ENCODE measurements around the gene DNASE1. TPM values are rescaled to one million over a fixed set of nuclear protein-coding genes. Genes with fewer than 3 reads are reported as not detected.

DNASE1 gene
- total and polyA plus RNA-seq, 9 of the 15 experiments (the other 6 are each of a cell fraction or from before 2014, with no cell fraction given): 0.53 to 10.1 (median 5.9) TPM

- no peak overlapping the region for H3K4me3 ChIP-seq
- H3K9me3 ChIP-seq (replicated peaks; ENCODE audit: control insufficient read depth, insufficient read depth, low read depth, low read length): no peaks in the 10 kb centered on the region
- H3K9me1 ChIP-seq (ENCODE audit: control insufficient read depth, insufficient read depth, low read length): no peaks in the 10 kb centered on the region
- in situ Hi-C loops (cut with MboI): no loop called here
- H4K20me1 ChIP-seq (replicated peaks; ENCODE audit: control insufficient read depth, insufficient read depth, low read length): no peaks in the 10 kb centered on the region
- DNase-seq (ENCODE audit: extremely low read depth in 1 of 4, low spot score in 3 of 4): peak in 1 of 4 experiments; percentile 30
- intact Hi-C loops (cut with micrococcal nuclease): no loop called here
- ChIA-PET CTCF (ENCODE audit: low intra/inter-chr PET ratio) (no interaction called here), POLR2A (interaction anchor here (0.9 to 1.2 kb wide), 3 partner anchors 7 to 17 kb away, joined by 3 to 5 read pairs (median 3); no protein-coding TSS in a partner anchor)
- no peaks in the 10 kb centered on the region for H3K79me2 ChIP-seq (ENCODE audit: control insufficient read depth, insufficient read depth, low read length)
- H2AFZ ChIP-seq (ENCODE audit: low read depth, low read length): peak overlapping the region; percentile 17; the same call in 1 of the 2 replicates
- no TSS peak for BruUV-seq (replicated peaks)
- 0 out of 5 replicates have a peak, but pooled peaks cover 0 to 5% of the 10 kb centered on the region in 2 experiments for H3K4me1 ChIP-seq (replicated peaks in 1 of 2; ENCODE audit: control insufficient read depth in 2 of 2, insufficient read depth in 2 of 2, low read length in 2 of 2)
- ATAC-seq: peak; percentile 81
- H3K4me2 ChIP-seq (ENCODE audit: insufficient read depth, low read length): no peak overlapping the region
- H3K27me3 ChIP-seq (ENCODE audit: control insufficient read depth in 2 of 2, insufficient read depth in 2 of 2, low read length in 2 of 2): no peaks in the 10 kb centered on the region
- 53% methylated on average over 4 of the region's 4 CpGs for WGBS (ENCODE audit: insufficient coverage, low coverage, missing lambda C conversion rate)
- H3K36me3 ChIP-seq (ENCODE audit: control insufficient read depth, insufficient read depth, low read length): no peaks in the 10 kb centered on the region
- no peak overlapping the region for H3K9ac ChIP-seq (ENCODE audit: insufficient read depth in 1 of 2, low read depth in 2 of 2, low read length in 2 of 2)
- FAIRE-seq: peak; percentile 76
- H3K27ac ChIP-seq (ENCODE audit: extremely low read depth, low read depth, low read length): peak overlapping the region; percentile 43; the same call in 1 of the 3 replicates
- no peak for TF ChIP-seq TEAD1 (CRISPR knock-in tag; IDR thresholded peaks at IDR 0.05)
- no peak for TF ChIP-seq NEUROD1 (IDR thresholded peaks at IDR 0.05; ENCODE audit: borderline replicate concordance, low read depth, low read length, partially characterized antibody)
- TF ChIP-seq HMBOX1 (IDR thresholded peaks at IDR 0.05): peak; percentile 46; the same call in 1 of the 2 replicates
- TF ChIP-seq NR2F6 (CRISPR knock-in tag; IDR thresholded peaks at IDR 0.05): no peak
- TF ChIP-seq ETV1 (tag; conservative IDR thresholded peaks at IDR 0.05; ENCODE audit: low read depth): 0 out of 2 replicates have a peak, but pooled peaks have one; percentile 14
- TF ChIP-seq ZNF57 (CRISPR knock-in tag; IDR thresholded peaks at IDR 0.05): no peak
- no peak for TF ChIP-seq ZBTB12 (CRISPR knock-in tag; IDR thresholded peaks at IDR 0.05)
- TF ChIP-seq SPI1 (IDR thresholded peaks at IDR 0.05; ENCODE audit: borderline replicate concordance, low read depth, low read length): peak; percentile 36; the same call in 1 of the 2 replicates
- TF ChIP-seq ZNF589 (CRISPR knock-in tag; IDR thresholded peaks at IDR 0.05; ENCODE audit: low read depth): no peak
- peak; percentile 65 for TF ChIP-seq CEBPB (tag; IDR thresholded peaks at IDR 0.05)
- TF ChIP-seq HSF4 (CRISPR knock-in tag; IDR thresholded peaks at IDR 0.05; ENCODE audit: borderline replicate concordance): no peak
- TF ChIP-seq RAD21 (CRISPR knock-in tag; conservative IDR thresholded peaks at IDR 0.05 in 1 of 2, IDR thresholded peaks at IDR 0.05 in 1 of 2): peak in 1 of 2 experiments; percentile 61; a peak in 2 of 4 replicates
- TF ChIP-seq SOX6 (IDR thresholded peaks at IDR 0.05): peak; percentile 53; the same call in 1 of the 2 replicates
- TF ChIP-seq TCF3 (CRISPR knock-in tag; IDR thresholded peaks at IDR 0.05): no peak
- no peak for TF ChIP-seq LARP7 (IDR thresholded peaks at IDR 0.05)
These were observed 28.4 kb upstream of the DNASE1 start for GRCh38 chr16:3625911-3626732.
